Endothelial cell of umbilical vein (primary cell): ENCODE results near the gene EPHX1. TPM values are rescaled to one million over a fixed set of nuclear protein-coding genes. Genes with fewer than 3 reads are reported as not detected.
A peak's percentile ranks its signal among the peaks of the same experiment; 100 is the strongest.

Experiments used
- BruUV-seq: library from RNA; stranded (reverse); fragments of 400-500 nt; replicated peaks from 2 replicates; lab custom pipeline; 2021; lab: Mats Ljungman, UMichigan
- CTCF ChIA-PET: fragments of 300-600, 350-600 bp; sonication (Branson Sonifier 250); formaldehyde crosslinking; loops from one replicate; lab custom pipeline; 2021; ENCODE audit warnings: antibody characterized with exemption, inconsistent platforms; lab: Charles Lee
- POLR2A ChIA-PET: fragments of 300-600, 350-600 bp; sonication (Branson Sonifier 250); formaldehyde crosslinking; loops from one replicate; lab custom pipeline; 2021; ENCODE audit warnings: antibody characterized with exemption, inconsistent platforms; lab: Charles Lee
- DNase-seq: peaks from one replicate; pipeline ENCODE4 v3.0.0-alpha.2; 2011; ENCODE audit warnings: low read depth, low spot score
- FAIRE-seq: peaks from 2 replicates; lab custom pipeline; 2011; peaks lifted over from hg19 to GRCh38; lab: Jason Lieb, UNC
- H2AFZ ChIP-seq: 2 replicates; pipeline ENCODE4 v1.6.0; 2012; ENCODE audit warnings: low read depth, low read length, control low read depth, inconsistent platforms
- H3K27ac ChIP-seq: 2 replicates; pipeline ENCODE4 v1.5.1; 2011; ENCODE audit warnings: low read depth, mild to moderate bottlenecking, control low read depth, low read length, moderate library complexity; ENCODE audit not compliant: insufficient read depth
- H3K27me3 ChIP-seq, 2 experiments: 2 replicates each; pipeline versions ENCODE4 v1.6.0 to v1.6.1; 2011; ENCODE audit warnings: low read length in 2 of 2, mixed read lengths in 1 of 2; ENCODE audit not compliant: control insufficient read depth in 2 of 2, insufficient read depth in 2 of 2
- H3K36me3 ChIP-seq, 2 experiments: 2 replicates in 1 of 2; 3 replicates in 1 of 2; pipeline ENCODE4 v1.5.1; 2011; ENCODE audit warnings: low read length in 2 of 2, mild to moderate bottlenecking in 1 of 2, moderate library complexity in 1 of 2; ENCODE audit not compliant: control insufficient read depth in 2 of 2, insufficient read depth in 2 of 2; ENCODE audit errors: extremely low read depth in 1 of 2
- H3K4me1 ChIP-seq: 3 replicates; pipeline ENCODE4 v1.5.1; 2011; ENCODE audit warnings: mild to moderate bottlenecking, low read length; ENCODE audit not compliant: control insufficient read depth, insufficient read depth; ENCODE audit errors: extremely low read depth
- H3K4me2 ChIP-seq: 2 replicates; pipeline ENCODE4 v1.6.1; 2011; ENCODE audit warnings: low read length, control low read depth, mixed read lengths; ENCODE audit not compliant: insufficient read depth
- H3K4me3 ChIP-seq, 3 experiments: fragments of 200-600 bp in 1 of 3; sonication (generic), shearing (Covaris generic) in 1 of 3; replicated peaks in 1 of 3; 2 replicates each; pipeline ENCODE4 v1.5.1; 2011 to 2016; ENCODE audit warnings: control low read depth in 3 of 3, low read length in 3 of 3, mild to moderate bottlenecking in 2 of 3, inconsistent platforms in 1 of 3, low read depth in 1 of 3, moderate library complexity in 1 of 3; ENCODE audit not compliant: insufficient read depth in 1 of 3
- H3K79me2 ChIP-seq: 2 replicates; pipeline ENCODE4 v1.6.0; 2012; ENCODE audit warnings: low read length, inconsistent platforms; ENCODE audit not compliant: control insufficient read depth, insufficient read depth
- H3K9ac ChIP-seq: replicated peaks from 2 replicates; pipeline ENCODE3; 2011; ENCODE audit warnings: low read length, control low read depth; ENCODE audit not compliant: insufficient read depth; ENCODE audit errors: extremely low read depth
- H3K9me1 ChIP-seq: replicated peaks from 3 replicates; pipeline ENCODE4 v1.6.0; 2011; ENCODE audit warnings: mild to moderate bottlenecking, low read length; ENCODE audit not compliant: control insufficient read depth, insufficient read depth; ENCODE audit errors: extremely low read depth
- H3K9me3 ChIP-seq: replicated peaks from 2 replicates; pipeline ENCODE4 v1.5.1; 2012; ENCODE audit warnings: low read length, inconsistent platforms; ENCODE audit not compliant: control insufficient read depth, insufficient read depth
- H4K20me1 ChIP-seq: replicated peaks from 2 replicates; pipeline ENCODE3; 2011; ENCODE audit warnings: mild to moderate bottlenecking, low read length; ENCODE audit not compliant: control insufficient read depth, insufficient read depth; ENCODE audit errors: extremely low read depth
- EZH2 ChIP-seq: IDR thresholded peaks from 2 replicates; pipeline ENCODE4 v1.6.1; 2012; ENCODE audit warnings: borderline replicate concordance, low read depth, mild to moderate bottlenecking, moderate library complexity, low read length, inconsistent platforms; ENCODE audit not compliant: severe bottlenecking
- FOS ChIP-seq: IDR thresholded peaks from 2 replicates; pipeline ENCODE4 v1.6.1; 2011; ENCODE audit warnings: mild to moderate bottlenecking, low read length, moderate library complexity, borderline replicate concordance; ENCODE audit not compliant: insufficient read depth
- GATA2 ChIP-seq: IDR thresholded peaks from 2 replicates; pipeline ENCODE4 v1.7.0; 2011; ENCODE audit warnings: low read depth, mild to moderate bottlenecking, moderate library complexity, mixed read lengths, low read length; ENCODE audit not compliant: insufficient read length, insufficient read depth
- JUN ChIP-seq: IDR thresholded peaks from 2 replicates; pipeline ENCODE4 v1.6.1; 2011; ENCODE audit warnings: borderline replicate concordance, low read depth; ENCODE audit not compliant: insufficient read length, insufficient read depth
- MYC ChIP-seq: IDR thresholded peaks from one replicate; pipeline ENCODE4 v1.6.1; 2011; ENCODE audit warnings: mild to moderate bottlenecking, low read depth, low read length
- POLR2A ChIP-seq: IDR thresholded peaks from 2 replicates; pipeline ENCODE4 v1.6.1; 2012; ENCODE audit warnings: low read depth, mild to moderate bottlenecking, control low read depth, low read length
- POLR2AphosphoS5 ChIP-seq: IDR thresholded peaks from 2 replicates; pipeline ENCODE4 v1.6.1; 2012; ENCODE audit warnings: low read depth, mild to moderate bottlenecking, control low read depth, low read length, moderate library complexity; ENCODE audit not compliant: insufficient read depth
- dilution Hi-C: fragments of 300-500 bp; cut with MboI; formaldehyde crosslinking; loops from one replicate; pipeline ENCODE4 v1.15.0; 2019; ENCODE audit warnings: low sequenced_read_pairs; ENCODE audit not compliant: extremely low pct_ligation_motif_present
- intact Hi-C: fragments of 100-400 bp; cut with micrococcal nuclease; formaldehyde crosslinking; loops from one replicate; pipeline ENCODE4 v1.10.0; 2022
- polyA plus RNA-seq, 4 experiments: library from polyadenylated mRNA; depleted of rRNA in 3 of 4; stranded (reverse) in 3 of 4; unstranded in 1 of 4; fragments of >200 nt; gene quantifications; 2 replicates each; pipeline versions ENCODE4 v1.2.1 to v1.2.3, GENCODE V29; 2011 to 2012; ENCODE audit warnings: missing spikeins in 1 of 4
- total RNA-seq: library from RNA; stranded (reverse); gene quantifications from 2 replicates; pipeline ENCODE4 v1.2.3, GENCODE V29; 2021
- TF ChIP-seq, protein P1 (sequence below): IDR thresholded peaks from 2 replicates; pipeline ENCODE4 v1.6.1; 2011; ENCODE audit not compliant: insufficient read depth, insufficient read length
- TF ChIP-seq, protein P2 (sequence below), 2 donors: IDR thresholded peaks; 1 replicate in 1 of 2; 2 replicates in 1 of 2; pipeline ENCODE4 v1.5.1; 2011; ENCODE audit warnings: low read length in 2 of 2, mild to moderate bottlenecking in 2 of 2, moderate library complexity in 2 of 2, control low read depth in 1 of 2, inconsistent platforms in 1 of 2, low read depth in 1 of 2; ENCODE audit not compliant: insufficient read depth in 1 of 2; ENCODE audit errors: extremely low read depth in 1 of 2

EPHX1 gene
- total and polyA plus RNA-seq, 2 donors (not counting 3 experiments of a cell fraction or from before 2014, with no cell fraction given) = 23.7 to 25.2 TPM

DNA sequence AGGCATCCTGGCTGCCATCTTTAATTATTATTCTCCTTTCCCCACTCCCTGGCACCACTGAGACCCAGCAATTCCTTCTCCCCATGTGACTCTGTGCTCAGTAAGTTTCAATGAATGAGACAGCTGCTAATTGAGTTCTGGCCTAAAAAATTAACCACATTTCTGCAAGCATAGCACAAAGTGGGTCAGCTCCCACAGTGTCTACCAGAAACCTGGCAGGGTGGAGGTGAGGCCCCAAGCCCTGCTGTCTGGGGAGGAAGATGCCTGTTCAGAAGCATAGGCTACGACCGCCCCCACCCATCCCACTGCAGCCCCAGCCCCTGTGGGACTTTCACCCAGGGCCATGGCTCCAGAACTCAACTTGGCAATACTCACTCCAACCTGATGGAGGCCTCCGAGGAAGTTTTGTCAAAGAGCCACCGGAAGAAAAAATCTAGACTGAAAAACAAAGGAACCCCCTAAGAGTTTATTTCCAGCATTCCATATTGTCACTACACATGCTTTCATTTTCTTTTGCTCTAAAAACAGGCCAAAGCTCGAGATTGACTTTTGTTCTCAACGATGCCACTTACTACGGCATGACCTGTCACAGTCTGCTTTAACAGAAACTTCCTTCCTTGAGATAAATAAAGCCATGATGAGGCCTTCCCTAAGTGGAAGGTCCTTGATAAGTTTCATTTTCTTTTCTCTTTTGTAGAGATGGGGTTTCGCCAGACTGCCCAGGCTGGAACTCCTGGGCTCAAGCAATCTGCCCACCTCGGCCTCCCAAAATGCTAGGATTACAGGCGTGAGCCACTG lies 45.8 kb downstream of the EPHX1 start:
- Histone ChIP-seq H3K4me2 (no peak overlapping the region), H3K9me1 (no peaks in the 10 kb centered on the region), H3K79me2 (no peaks in the 10 kb centered on the region), H3K4me1 (no peaks in the 10 kb centered on the region), H3K9ac (no peak overlapping the region), H2AFZ (no peak overlapping the region), H3K9me3 (no peaks in the 10 kb centered on the region), H3K36me3 (peaks cover 0 to 4% of the 10 kb centered on the region in 2 experiments), H3K27ac (no peak overlapping the region), H3K4me3 (no peak overlapping the region), H3K27me3 (no peaks in the 10 kb centered on the region), H4K20me1 (no peaks in the 10 kb centered on the region)
- no TSS peak for BruUV-seq
- ChIA-PET POLR2A (no interaction called here), CTCF (interaction anchor here (1.1 to 2.0 kb wide), 3 partner anchors 27 to 375 kb away, joined by 3 to 9 read pairs (median 5); partner anchors contain the start of gene TMEM63A)
- intact Hi-C loops (no loop called here), dilution Hi-C loops (no loop called here)
- no peak for TF ChIP-seq FOS
- TF ChIP-seq, protein P1, sequence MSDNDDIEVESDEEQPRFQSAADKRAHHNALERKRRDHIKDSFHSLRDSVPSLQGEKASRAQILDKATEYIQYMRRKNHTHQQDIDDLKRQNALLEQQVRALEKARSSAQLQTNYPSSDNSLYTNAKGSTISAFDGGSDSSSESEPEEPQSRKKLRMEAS = no peak
- no peak for TF ChIP-seq JUN
- TF ChIP-seq EZH2 = no peak
- TF ChIP-seq POLR2AphosphoS5 = no peak
- TF ChIP-seq, protein P2, sequence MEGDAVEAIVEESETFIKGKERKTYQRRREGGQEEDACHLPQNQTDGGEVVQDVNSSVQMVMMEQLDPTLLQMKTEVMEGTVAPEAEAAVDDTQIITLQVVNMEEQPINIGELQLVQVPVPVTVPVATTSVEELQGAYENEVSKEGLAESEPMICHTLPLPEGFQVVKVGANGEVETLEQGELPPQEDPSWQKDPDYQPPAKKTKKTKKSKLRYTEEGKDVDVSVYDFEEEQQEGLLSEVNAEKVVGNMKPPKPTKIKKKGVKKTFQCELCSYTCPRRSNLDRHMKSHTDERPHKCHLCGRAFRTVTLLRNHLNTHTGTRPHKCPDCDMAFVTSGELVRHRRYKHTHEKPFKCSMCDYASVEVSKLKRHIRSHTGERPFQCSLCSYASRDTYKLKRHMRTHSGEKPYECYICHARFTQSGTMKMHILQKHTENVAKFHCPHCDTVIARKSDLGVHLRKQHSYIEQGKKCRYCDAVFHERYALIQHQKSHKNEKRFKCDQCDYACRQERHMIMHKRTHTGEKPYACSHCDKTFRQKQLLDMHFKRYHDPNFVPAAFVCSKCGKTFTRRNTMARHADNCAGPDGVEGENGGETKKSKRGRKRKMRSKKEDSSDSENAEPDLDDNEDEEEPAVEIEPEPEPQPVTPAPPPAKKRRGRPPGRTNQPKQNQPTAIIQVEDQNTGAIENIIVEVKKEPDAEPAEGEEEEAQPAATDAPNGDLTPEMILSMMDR (IDR thresholded peaks at IDR 0.05; ENCODE audit: extremely low read depth in 1 of 2, insufficient read depth in 1 of 2, low read depth in 1 of 2, low read length in 2 of 2) = no peak
- TF ChIP-seq MYC = no peak
- TF ChIP-seq GATA2 = no peak
- TF ChIP-seq POLR2A = no peak
- FAIRE-seq (peak; percentile 33), DNase-seq (no peak)
